K562 (cell line): ENCODE measurements around the gene BMP10. TPM values are rescaled to one million over a fixed set of nuclear protein-coding genes. Genes with fewer than 3 reads are reported as not detected.

Source experiments
- ATAC-seq: fragments of 200-7000 bp; cut with Tn5 transposase; 3 replicates; pipeline ENCODE4 v1.9.1; 2020; ENCODE audit warnings: moderate library complexity
- BruUV-seq: library from RNA; stranded (reverse); fragments of 400-500 nt; replicated peaks from 2 replicates; lab custom pipeline; 2021; lab: Mats Ljungman, UMichigan
- CTCF ChIA-PET: fragments of 300-600 bp; formaldehyde crosslinking; extraction: SDS; loops from one replicate; lab custom pipeline; 2021; ENCODE audit warnings: low intra/inter-chr PET ratio; lab: Yijun Ruan, JAX
- POLR2A ChIA-PET: fragments of 300-600, 350-650 bp; sonication (Branson Sonifier 250); formaldehyde crosslinking; extraction: SDS; loops from one replicate; lab custom pipeline; 2021; ENCODE audit warnings: antibody characterized with exemption, inconsistent platforms; lab: Yijun Ruan, JAX
- DNase-seq, 4 experiments: peaks; one replicate each; pipeline versions ENCODE4 v3.0.0 to v3.0.0-alpha.2; 2011 to 2018; ENCODE audit warnings: low spot score in 3 of 4, mixed read lengths in 3 of 4; ENCODE audit errors: extremely low read depth in 1 of 4
- FAIRE-seq: peaks from 2 replicates; lab custom pipeline; 2011; peaks lifted over from hg19 to GRCh38; lab: Jason Lieb, UNC
- H2AFZ ChIP-seq: 2 replicates; pipeline ENCODE4 v1.6.0; 2011; ENCODE audit warnings: low read depth, low read length, control low read depth, inconsistent platforms
- H3K27ac ChIP-seq: fragments of 200-600 bp; 3 replicates; pipeline ENCODE4 v1.8.0; 2011; ENCODE audit warnings: low read depth, mild to moderate bottlenecking, control low read depth, inconsistent platforms, low read length, moderate library complexity, mixed read lengths; ENCODE audit errors: extremely low read depth
- H3K27me3 ChIP-seq, 2 experiments: fragments of 300-600 bp in 1 of 2; 2 replicates in 1 of 2; 3 replicates in 1 of 2; pipeline versions ENCODE4 v1.6.0 to v1.8.0; 2011; ENCODE audit warnings: inconsistent platforms in 2 of 2, low read length in 2 of 2, mild to moderate bottlenecking in 1 of 2, mixed read lengths in 1 of 2, moderate library complexity in 1 of 2; ENCODE audit not compliant: control insufficient read depth in 2 of 2, insufficient read depth in 2 of 2
- H3K36me3 ChIP-seq: fragments of 300-600 bp; 3 replicates; pipeline ENCODE4 v1.8.0; 2011; ENCODE audit warnings: mild to moderate bottlenecking, low read length, inconsistent platforms; ENCODE audit not compliant: control insufficient read depth, insufficient read depth
- H3K4me1 ChIP-seq, 2 experiments: fragments of 200-600 bp in 1 of 2; replicated peaks in 1 of 2; 2 replicates in 1 of 2; 3 replicates in 1 of 2; pipeline versions ENCODE4 v1.5.1 to v1.8.0; 2011; ENCODE audit warnings: inconsistent platforms in 2 of 2, low read length in 2 of 2, mild to moderate bottlenecking in 1 of 2, mixed read lengths in 1 of 2, moderate library complexity in 1 of 2; ENCODE audit not compliant: control insufficient read depth in 2 of 2, insufficient read depth in 2 of 2
- H3K4me2 ChIP-seq: 2 replicates; pipeline ENCODE4 v1.6.1; 2011; ENCODE audit warnings: low read length, control low read depth, inconsistent platforms, mixed read lengths; ENCODE audit not compliant: insufficient read depth
- H3K4me3 ChIP-seq: fragments of 200-600 bp; sonication (generic), shearing (Covaris generic); 2 replicates; pipeline ENCODE4 v1.5.1; 2016; ENCODE audit warnings: control low read depth, inconsistent platforms
- H3K79me2 ChIP-seq: fragments of 200-600 bp; 3 replicates; pipeline ENCODE4 v1.8.0; 2011; ENCODE audit warnings: low read length, inconsistent platforms; ENCODE audit not compliant: control insufficient read depth, insufficient read depth
- H3K9ac ChIP-seq, 2 experiments: 2 replicates each; pipeline versions ENCODE4 v1.6.0 to v1.6.1; 2011; ENCODE audit warnings: low read depth in 2 of 2, low read length in 2 of 2, control low read depth in 1 of 2, inconsistent platforms in 1 of 2, mild to moderate bottlenecking in 1 of 2, mixed read lengths in 1 of 2; ENCODE audit not compliant: insufficient read depth in 1 of 2
- H3K9me1 ChIP-seq: one replicate; pipeline ENCODE4 v1.6.0; 2011; ENCODE audit warnings: inconsistent platforms, mild to moderate bottlenecking, low read length, moderate library complexity; ENCODE audit not compliant: control insufficient read depth, insufficient read depth
- H3K9me3 ChIP-seq: replicated peaks from 2 replicates; pipeline ENCODE4 v1.5.1; 2011; ENCODE audit warnings: low read depth, low read length, inconsistent platforms; ENCODE audit not compliant: control insufficient read depth, insufficient read depth
- H4K20me1 ChIP-seq: replicated peaks from 2 replicates; pipeline ENCODE4 v1.6.1; 2011; ENCODE audit warnings: low read length, inconsistent platforms, mixed read lengths; ENCODE audit not compliant: control insufficient read depth, insufficient read depth
- ATF1 ChIP-seq, 2 experiments: fragments of 450-650 bp in 1 of 2; IDR thresholded peaks; 2 replicates each; pipeline ENCODE4 v1.6.1; 2016; ENCODE audit warnings: missing compliant biosample characterization in 1 of 2, missing genetic modification characterization in 1 of 2
- C11orf30 ChIP-seq: fragments of 450-650 bp; IDR thresholded peaks from 2 replicates; pipeline ENCODE4 v1.6.1; 2016; ENCODE audit warnings: low read depth, mild to moderate bottlenecking
- DPF2 ChIP-seq: fragments of 450-650 bp; IDR thresholded peaks from 2 replicates; pipeline ENCODE4 v1.6.1; 2016
- FOS ChIP-seq: IDR thresholded peaks from 3 replicates; pipeline ENCODE4 v1.6.1; 2011; ENCODE audit not compliant: insufficient read length; ENCODE audit errors: extremely low read depth
- FOSL1 ChIP-seq: fragments of 200-800 bp; sonication (Bioruptor generic); conservative IDR thresholded peaks from 2 replicates; pipeline ENCODE4 v1.6.1; 2016; ENCODE audit warnings: missing genetic modification characterization, missing compliant biosample characterization
- HIVEP1 ChIP-seq: fragments of 250-450 bp; sonication (Bioruptor Pico); IDR thresholded peaks from 2 replicates; pipeline ENCODE4 v1.4.0; 2020; ENCODE audit warnings: mild to moderate bottlenecking
- JUN ChIP-seq, 2 experiments: sonication (generic) in 1 of 2; formaldehyde crosslinking in 1 of 2; IDR thresholded peaks; 2 replicates each; pipeline versions ENCODE4 v1.6.1 to v1.8.0; 2012 to 2022; ENCODE audit warnings: borderline replicate concordance in 2 of 2, mild to moderate bottlenecking in 2 of 2, improper control_type of control experiment in 1 of 2, low read depth in 1 of 2, low read length in 1 of 2, missing genetic modification reagents in 1 of 2
- MEF2A ChIP-seq: IDR thresholded peaks from 2 replicates; pipeline ENCODE4 v1.6.1; 2011; ENCODE audit warnings: low read depth, mild to moderate bottlenecking, low read length, moderate library complexity; ENCODE audit not compliant: control insufficient read depth
- MXD1 ChIP-seq: fragments of 250-450 bp; sonication (Bioruptor Pico); IDR thresholded peaks from 2 replicates; pipeline ENCODE4 v1.8.0; 2021; ENCODE audit warnings: borderline replicate concordance, mild to moderate bottlenecking, moderate library complexity; ENCODE audit not compliant: poor library complexity, severe bottlenecking
- POLR2H ChIP-seq: IDR thresholded peaks from 2 replicates; pipeline ENCODE4 v1.6.1; 2016; ENCODE audit warnings: missing genetic modification characterization, low read depth, mild to moderate bottlenecking, control low read depth, missing compliant biosample characterization, moderate library complexity
- SMAD4 ChIP-seq: fragments of 250-450 bp; sonication (Bioruptor Pico); conservative IDR thresholded peaks from 2 replicates; pipeline ENCODE4 v1.8.0; 2021; ENCODE audit warnings: inconsistent platforms, mild to moderate bottlenecking, moderate library complexity
- SMARCA4 ChIP-seq: fragments of 450-650 bp; IDR thresholded peaks from 2 replicates; pipeline ENCODE4 v1.6.1; 2016
- SOX6 ChIP-seq: fragments of 450-650 bp; IDR thresholded peaks from 2 replicates; pipeline ENCODE4 v1.6.1; 2014; ENCODE audit warnings: mild to moderate bottlenecking
- SRSF9 ChIP-seq: fragments of 200-400 bp; formaldehyde crosslinking; IDR thresholded peaks from 2 replicates; pipeline ENCODE4 v1.6.1; 2017; ENCODE audit warnings: low read depth, low read length, borderline replicate concordance
- STAT5A ChIP-seq: IDR thresholded peaks from 2 replicates; pipeline ENCODE4 v1.6.1; 2012; ENCODE audit warnings: low read length, inconsistent platforms, borderline replicate concordance
- TAF1 ChIP-seq: IDR thresholded peaks from 2 replicates; pipeline ENCODE4 v1.6.1; 2011; ENCODE audit warnings: mild to moderate bottlenecking, low read length, moderate library complexity; ENCODE audit not compliant: insufficient read depth, control insufficient read depth, severe bottlenecking; ENCODE audit errors: extremely low read depth
- TAF7 ChIP-seq: fragments of 450-650 bp; IDR thresholded peaks from 2 replicates; pipeline ENCODE4 v1.6.1; 2016; ENCODE audit warnings: missing genetic modification characterization, missing compliant biosample characterization
- TEAD4 ChIP-seq, 2 experiments: sonication (generic) in 1 of 2; formaldehyde crosslinking in 1 of 2; IDR thresholded peaks; 2 replicates each; pipeline versions ENCODE4 v1.6.1 to v1.8.0; 2012 to 2022; ENCODE audit warnings: borderline replicate concordance in 1 of 2, inconsistent platforms in 1 of 2, low read length in 1 of 2, mild to moderate bottlenecking in 1 of 2, missing genetic modification reagents in 1 of 2
- ZNF217 ChIP-seq: sonication (generic); formaldehyde crosslinking; IDR thresholded peaks from 2 replicates; pipeline ENCODE4 v1.8.0; 2022; ENCODE audit warnings: mild to moderate bottlenecking, missing genetic modification reagents
- ZNF316 ChIP-seq: fragments of 450-650 bp; IDR thresholded peaks from 2 replicates; pipeline ENCODE4 v1.6.1; 2016
- ZNF584 ChIP-seq: fragments of 200-800 bp; sonication (Bioruptor generic); IDR thresholded peaks from 2 replicates; pipeline ENCODE4 v1.6.1; 2016; ENCODE audit warnings: low read depth, mild to moderate bottlenecking, missing genetic modification characterization, missing compliant biosample characterization
- WGBS: fragments of 100-300 bp; shearing (Covaris generic); methylation state at CpG from one replicate; pipeline ENCODE4 v1.1.6; 2016; ENCODE audit warnings: low coverage, mixed read lengths; ENCODE audit not compliant: insufficient coverage; ENCODE audit errors: missing lambda C conversion rate; 5-methylcytosine and 5-hydroxymethylcytosine counted together
- in situ Hi-C: fragments of 300-500 bp; cut with MboI; formaldehyde crosslinking; loops from 4 replicates; pipeline ENCODE4 v1.15.0; 2018; ENCODE audit warnings: inconsistent platforms, mixed read lengths
- intact Hi-C: fragments of 100-400 bp; cut with micrococcal nuclease; formaldehyde crosslinking; loops from 2 replicates; pipeline ENCODE4 v1.14.2; 2022
- polyA plus RNA-seq, 8 experiments: library from polyadenylated mRNA; depleted of rRNA in 4 of 8; stranded (reverse) in 5 of 8; unstranded in 3 of 8; fragments of >200 nt; fragmentation: Nextera tagmentation in 2 of 8; fragmentation: Illumina TruSeq in 1 of 8; extraction: Ambion mirVana in 2 of 8; extraction: Trizol in 1 of 8; gene quantifications; 2 replicates each; pipeline versions ENCODE4 v1.2.1 to v1.2.3, GENCODE V29; 2011 to 2014; ENCODE audit warnings: inconsistent platforms in 1 of 8, missing spikeins in 1 of 8
- total RNA-seq, 7 experiments: library from RNA; depleted of rRNA in 6 of 7; stranded (reverse); fragments of >200 nt in 6 of 7; fragmentation: Illumina TruSeq in 2 of 7; extraction: Trizol in 2 of 7; gene quantifications; 2 replicates each; pipeline versions ENCODE4 v1.2.1 to v1.2.3, GENCODE V29; 2011 to 2021; ENCODE audit warnings: low replicate concordance in 1 of 7
- TF ChIP-seq, protein P1 (sequence below), 2 experiments: fragments of 450-650 bp in 1 of 2; sonication (generic) in 1 of 2; formaldehyde crosslinking in 1 of 2; IDR thresholded peaks in 1 of 2; conservative IDR thresholded peaks in 1 of 2; 2 replicates each; pipeline versions ENCODE4 v1.6.1 to v1.8.1; 2016 to 2023; ENCODE audit warnings: mild to moderate bottlenecking in 2 of 2, moderate library complexity in 2 of 2, inconsistent platforms in 1 of 2, missing genetic modification reagents in 1 of 2

Gene BMP10
- total and polyA plus RNA-seq, 9 of the 15 experiments (the other 6 are each of a cell fraction or from before 2014, with no cell fraction given), result 0.11 to 0.91 (median 0.43) TPM

- no peaks in the 10 kb centered on the region for H3K79me2 ChIP-seq
- peak overlapping the region; percentile 66 for H2AFZ ChIP-seq
- no peaks in the 10 kb centered on the region for H4K20me1 ChIP-seq
- peak in 1 of 4 experiments; percentile 30 for DNase-seq
- no peaks in the 10 kb centered on the region for H3K9me3 ChIP-seq
- H3K4me2 ChIP-seq, result no peak overlapping the region
- no peak for FAIRE-seq
- no peak overlapping the region for H3K9ac ChIP-seq
- no peak overlapping the region for H3K27ac ChIP-seq
- no peak for ATAC-seq
- intact Hi-C loops, result no loop called here
- ChIA-PET CTCF (no interaction called here), POLR2A (no interaction called here)
- H3K4me1 ChIP-seq, result peaks cover 0 to 48% of the 10 kb centered on the region in 2 experiments; a peak in 4 of 5 replicates
- BruUV-seq, result no TSS peak
- H3K4me3 ChIP-seq, result no peak overlapping the region
- 40% methylated on average over 7 of the region's 7 CpGs for WGBS
- H3K27me3 ChIP-seq, result no peaks in the 10 kb centered on the region
- H3K9me1 ChIP-seq, result no peaks in the 10 kb centered on the region
- no peaks in the 10 kb centered on the region for H3K36me3 ChIP-seq
- in situ Hi-C loops, result loop anchor here (5.0 kb wide), 1 partner anchor 446 kb away; no protein-coding TSS in a partner anchor
- no peak for TF ChIP-seq TAF1
- peak; percentile 16; the same call in 1 of the 2 replicates for TF ChIP-seq ZNF316
- TF ChIP-seq JUN (IDR thresholded peaks at IDR 0.05; ENCODE audit: borderline replicate concordance, low read depth, low read length), result peak; percentile 53
- TF ChIP-seq JUN (CRISPR knock-in tag; IDR thresholded peaks at IDR 0.05; ENCODE audit: borderline replicate concordance), result no peak
- TF ChIP-seq ZNF584, result 0 out of 2 replicates have a peak, but pooled peaks have one; percentile 32
- no peak for TF ChIP-seq ATF1 (CRISPR knock-in tag; IDR thresholded peaks at IDR 0.05)
- TF ChIP-seq ATF1 (tag; IDR thresholded peaks at IDR 0.05), result 0 out of 2 replicates have a peak, but pooled peaks have one; percentile 13
- TF ChIP-seq SMARCA4, result peak; percentile 47; the same call in 1 of the 2 replicates
- TF ChIP-seq, protein P1, sequence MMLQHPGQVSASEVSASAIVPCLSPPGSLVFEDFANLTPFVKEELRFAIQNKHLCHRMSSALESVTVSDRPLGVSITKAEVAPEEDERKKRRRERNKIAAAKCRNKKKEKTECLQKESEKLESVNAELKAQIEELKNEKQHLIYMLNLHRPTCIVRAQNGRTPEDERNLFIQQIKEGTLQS (IDR thresholded peaks at IDR 0.05), result peak; percentile 76
- TF ChIP-seq, protein P1 (CRISPR knock-in tag; conservative IDR thresholded peaks at IDR 0.05), result no peak
- no peak for TF ChIP-seq HIVEP1
- peak; percentile 66 for TF ChIP-seq TEAD4 (IDR thresholded peaks at IDR 0.05; ENCODE audit: low read length)
- TF ChIP-seq TEAD4 (CRISPR knock-in tag; IDR thresholded peaks at IDR 0.05; ENCODE audit: borderline replicate concordance), result no peak
- TF ChIP-seq MEF2A, result no peak
- TF ChIP-seq FOSL1 (tag), result peak; percentile 98
- TF ChIP-seq STAT5A, result no peak
- TF ChIP-seq POLR2H, result no peak
- TF ChIP-seq C11orf30, result peak; percentile 33; the same call in 1 of the 2 replicates
- no peak for TF ChIP-seq ZNF217 (CRISPR knock-in tag)
- 0 out of 2 replicates have a peak, but pooled peaks have one; percentile 16 for TF ChIP-seq SMAD4
- TF ChIP-seq SOX6, result peak; percentile 83
- no peak for TF ChIP-seq MXD1
- TF ChIP-seq TAF7 (tag), result no peak
- no peak for TF ChIP-seq SRSF9
- peak; percentile 24 for TF ChIP-seq FOS
- TF ChIP-seq DPF2, result peak; percentile 48; the same call in 1 of the 2 replicates
Observed at GRCh38 chr2:68918497-68918896, 47.3 kb upstream of the BMP10 start.
